ENCODE results near the gene SEPTIN11.

SEPTIN11 gene

GRCh38 chr4:76951672-76952010, 2.1 kb downstream of the SEPTIN11 start:
- TF ChIP-seq CTCF (IDR thresholded peaks at IDR 0.05) = no peak
- Histone ChIP-seq H3K9ac (no peak overlapping the region), H3K9me3 (ENCODE audit: control insufficient read depth, low read length) (no peaks in the 10 kb centered on the region), H3K27ac (no peak overlapping the region), H2AFZ (no peak overlapping the region), H3K4me1 (no peaks in the 10 kb centered on the region), H3K36me3 (ENCODE audit: control insufficient read depth, insufficient read depth, low read length) (no peaks in the 10 kb centered on the region), H3K4me3 (ENCODE audit: low read depth, low read length) (no peak overlapping the region), H3K27me3 (ENCODE audit: control insufficient read depth, insufficient read depth, low read length) (no peaks in the 10 kb centered on the region), H3K79me2 (no peaks in the 10 kb centered on the region), H3K4me2 (ENCODE audit: low read length) (no peak overlapping the region)

GRCh38 chr4:76952071-76952470, 2.5 kb downstream of the SEPTIN11 start:
- no peak for TF ChIP-seq CTCF (IDR thresholded peaks at IDR 0.05)
- no peaks in the 10 kb centered on the region for H3K4me1 ChIP-seq
- H2AFZ ChIP-seq = no peak overlapping the region
- H3K4me2 ChIP-seq (ENCODE audit: low read length) = no peak overlapping the region
- no peak overlapping the region for H3K9ac ChIP-seq
- no peak overlapping the region for H3K27ac ChIP-seq
- H3K9me3 ChIP-seq (ENCODE audit: control insufficient read depth, low read length) = no peaks in the 10 kb centered on the region
- no peaks in the 10 kb centered on the region for H3K36me3 ChIP-seq (ENCODE audit: control insufficient read depth, insufficient read depth, low read length)
- no peak overlapping the region for H3K4me3 ChIP-seq (ENCODE audit: low read depth, low read length)
- H3K27me3 ChIP-seq (ENCODE audit: control insufficient read depth, insufficient read depth, low read length) = no peaks in the 10 kb centered on the region
- no peaks in the 10 kb centered on the region for H3K79me2 ChIP-seq

GRCh38 chr4:76952656-76953582, 3.4 kb downstream of the SEPTIN11 start:
- Histone ChIP-seq H3K27me3 (ENCODE audit: control insufficient read depth, insufficient read depth, low read length) (no peaks in the 10 kb centered on the region), H2AFZ (no peak overlapping the region), H3K27ac (no peak overlapping the region), H3K36me3 (ENCODE audit: control insufficient read depth, insufficient read depth, low read length) (no peaks in the 10 kb centered on the region), H3K9me3 (ENCODE audit: control insufficient read depth, low read length) (no peaks in the 10 kb centered on the region), H3K9ac (no peak overlapping the region), H3K79me2 (no peaks in the 10 kb centered on the region), H3K4me2 (ENCODE audit: low read length) (no peak overlapping the region), H3K4me3 (ENCODE audit: low read depth, low read length) (no peak overlapping the region), H3K4me1 (no peaks in the 10 kb centered on the region)
- TF ChIP-seq CTCF (IDR thresholded peaks at IDR 0.05) = no peak

GRCh38 chr4:76953956-76954355, 4.4 kb downstream of the SEPTIN11 start:
- TF ChIP-seq CTCF (IDR thresholded peaks at IDR 0.05) = no peak
- Histone ChIP-seq H3K4me3 (ENCODE audit: low read depth, low read length) (no peak overlapping the region), H3K9me3 (ENCODE audit: control insufficient read depth, low read length) (no peaks in the 10 kb centered on the region), H3K27ac (no peak overlapping the region), H3K9ac (no peak overlapping the region), H2AFZ (no peak overlapping the region), H3K4me1 (no peaks in the 10 kb centered on the region), H3K36me3 (ENCODE audit: control insufficient read depth, insufficient read depth, low read length) (no peaks in the 10 kb centered on the region), H3K27me3 (ENCODE audit: control insufficient read depth, insufficient read depth, low read length) (no peaks in the 10 kb centered on the region), H3K4me2 (ENCODE audit: low read length) (no peak overlapping the region), H3K79me2 (no peaks in the 10 kb centered on the region)

- H3K36me3 ChIP-seq (ENCODE audit: control insufficient read depth, insufficient read depth, low read length) = no peaks in the 10 kb centered on the region
- H2AFZ ChIP-seq = no peak overlapping the region
- H3K79me2 ChIP-seq = no peaks in the 10 kb centered on the region
- H3K9ac ChIP-seq = no peak overlapping the region
- no peaks in the 10 kb centered on the region for H3K27me3 ChIP-seq (ENCODE audit: control insufficient read depth, insufficient read depth, low read length)
- no peak overlapping the region for H3K4me3 ChIP-seq (ENCODE audit: low read depth, low read length)
- TF ChIP-seq CTCF (IDR thresholded peaks at IDR 0.05) = no peak
- no peak overlapping the region for H3K27ac ChIP-seq
- H3K4me2 ChIP-seq (ENCODE audit: low read length) = no peak overlapping the region
- no peaks in the 10 kb centered on the region for H3K9me3 ChIP-seq (ENCODE audit: control insufficient read depth, low read length)
- H3K4me1 ChIP-seq = no peaks in the 10 kb centered on the region
Observed at GRCh38 chr4:76954489-76954888, 4.9 kb downstream of the SEPTIN11 start.
